Spleen (tissue), 11 donors: ENCODE measurements around the gene CENPH. TPM values are rescaled to one million over a fixed set of nuclear protein-coding genes. Genes with fewer than 3 reads are reported as not detected.

ENCODE experiments used
- DNase-seq: peaks from one replicate; pipeline ENCODE4 v3.0.0-alpha.2; 2020
- H3K27ac ChIP-seq, 8 donors: fragments of 200-600 bp; sonication (generic) in 7 of 8; 1 replicate in 4 of 8; 2 replicates in 4 of 8; pipeline versions ENCODE4 v1.5.0 to v1.8.0; 2016 to 2021; ENCODE audit warnings: inconsistent platforms in 4 of 8, mild to moderate bottlenecking in 4 of 8, moderate library complexity in 1 of 8
- H3K27me3 ChIP-seq, 7 donors: fragments of 200-600 bp; sonication (generic) in 6 of 7; replicated peaks in 1 of 7; 1 replicate in 4 of 7; 2 replicates in 3 of 7; pipeline versions ENCODE4 v1.5.0 to v1.8.0; 2016 to 2021; ENCODE audit warnings: inconsistent platforms in 3 of 7, mild to moderate bottlenecking in 1 of 7
- H3K36me3 ChIP-seq, 6 donors: fragments of 200-600 bp; sonication (generic) in 5 of 6; 1 replicate in 4 of 6; 2 replicates in 2 of 6; pipeline versions ENCODE4 v1.5.0 to v1.8.0; 2016 to 2021; ENCODE audit warnings: inconsistent platforms in 2 of 6
- H3K4me1 ChIP-seq, 6 donors: fragments of 200-600 bp; sonication (generic) in 5 of 6; 1 replicate in 3 of 6; 2 replicates in 3 of 6; pipeline versions ENCODE4 v1.5.0 to v1.8.0; 2016 to 2021; ENCODE audit warnings: inconsistent platforms in 3 of 6
- H3K4me3 ChIP-seq, 8 donors: fragments of 200-600 bp; sonication (generic) in 7 of 8; 1 replicate in 4 of 8; 2 replicates in 4 of 8; pipeline versions ENCODE4 v1.5.0 to v1.8.0; 2016 to 2021; ENCODE audit warnings: inconsistent platforms in 4 of 8, mild to moderate bottlenecking in 4 of 8, moderate library complexity in 2 of 8
- H3K9me3 ChIP-seq, 8 donors: fragments of 200-600 bp; sonication (generic) in 7 of 8; 1 replicate in 4 of 8; 2 replicates in 4 of 8; pipeline versions ENCODE4 v1.5.0 to v1.8.0; 2016 to 2021; ENCODE audit warnings: inconsistent platforms in 4 of 8
- POLR2A ChIP-seq, 3 donors: fragments of 450-650 bp; IDR thresholded peaks; one replicate each; pipeline ENCODE4 v1.5.1; 2017; ENCODE audit warnings: antibody characterized with exemption in 3 of 3, mild to moderate bottlenecking in 1 of 3
- POLR2AphosphoS5 ChIP-seq, 3 donors: sonication (generic); formaldehyde crosslinking; IDR thresholded peaks; one replicate each; pipeline ENCODE4 v1.5.1; 2017; ENCODE audit warnings: antibody characterized with exemption in 3 of 3
- WGBS, 5 donors: extraction: QIAGEN DNeasy Blood & Tissue Kit in 3 of 5; methylation state at CpG; one replicate each; pipeline versions ENCODE4 v1.1.5 to v1.1.7; 2013 to 2018; 5-methylcytosine and 5-hydroxymethylcytosine counted together
- intact Hi-C: fragments of 100-400 bp; cut with DNase I; formaldehyde crosslinking; loops from one replicate; pipeline ENCODE4 v1.15.0; 2023; ENCODE audit warnings: low total_unique reads
- polyA plus RNA-seq, 3 donors: library from polyadenylated mRNA; stranded (reverse); fragments of 200-250 nt; gene quantifications; one replicate each; pipeline ENCODE4 v1.2.1, GENCODE V29; 2013
- total RNA-seq, 7 donors: library from RNA; depleted of rRNA in 3 of 7; stranded (reverse); fragments of >200 nt in 3 of 7; fragmentation: NEBNext Ultra II Directional in 4 of 7; extraction: Animal tissue kit (Norgen Biotek cat#: 25700) in 4 of 7; gene quantifications; one replicate each; pipeline versions ENCODE4 v1.1.0 to v1.2.1, GENCODE V29; 2016 to 2021
- TF ChIP-seq, protein P1 (sequence below), 11 experiments: fragments of 200-600 bp in 7 of 11; fragments of 450-650 bp in 4 of 11; sonication (generic) in 4 of 11; IDR thresholded peaks in 8 of 11; conservative IDR thresholded peaks in 3 of 11; 1 replicate in 7 of 11; 2 replicates in 4 of 11; pipeline versions ENCODE4 v1.4.0 to v1.8.0; 2016 to 2021; ENCODE audit warnings: antibody characterized with exemption in 11 of 11, inconsistent platforms in 4 of 11, mild to moderate bottlenecking in 1 of 11
- donor health status: healthy with polysubstance abuse.
- donor health status: DM: no; HTN: no; CAD: no; lungs with moderate emphysema.
- donor health status: DM: no; HTN: no; CAD: no.
- donor health status: Bipolar disorder and iron deficiency.
- donor health status: healthy.
- donor health status: DM: no; HTN: no; CAD: no.
- donor health status: DM: yes; HTN: yes; CAD: no.

CENPH gene
- total and polyA plus RNA-seq, 10 donors: 4.7 to 15.6 (median 8.1) TPM

DNA sequence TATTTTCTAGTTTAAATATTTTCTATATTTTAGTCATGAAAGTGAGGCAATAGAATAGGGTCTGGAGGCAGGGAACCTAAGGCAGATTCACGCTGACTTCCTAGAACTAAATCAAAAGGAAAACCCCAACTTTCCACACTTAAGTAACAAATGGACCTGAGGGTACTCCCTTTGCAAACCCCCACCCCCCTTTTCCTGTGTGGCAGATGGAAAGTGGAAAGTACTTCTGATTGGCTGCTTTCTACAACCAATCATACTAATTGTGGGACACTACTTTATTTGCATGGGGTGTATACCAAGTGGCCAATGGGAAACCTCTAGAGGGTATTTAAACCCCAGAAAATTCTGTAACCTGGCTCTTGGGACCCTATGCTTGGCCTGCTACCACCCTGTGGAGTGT is 4.8 kb upstream of the CENPH start:
- peaks cover 0 to 5% (median 0%) of the 10 kb centered on the region in 8 donors for H3K9me3 ChIP-seq
- TF ChIP-seq POLR2AphosphoS5 (IDR thresholded peaks at IDR 0.05) (no peak), POLR2A (IDR thresholded peaks at IDR 0.05) (no peak)
- TF ChIP-seq, protein P1, sequence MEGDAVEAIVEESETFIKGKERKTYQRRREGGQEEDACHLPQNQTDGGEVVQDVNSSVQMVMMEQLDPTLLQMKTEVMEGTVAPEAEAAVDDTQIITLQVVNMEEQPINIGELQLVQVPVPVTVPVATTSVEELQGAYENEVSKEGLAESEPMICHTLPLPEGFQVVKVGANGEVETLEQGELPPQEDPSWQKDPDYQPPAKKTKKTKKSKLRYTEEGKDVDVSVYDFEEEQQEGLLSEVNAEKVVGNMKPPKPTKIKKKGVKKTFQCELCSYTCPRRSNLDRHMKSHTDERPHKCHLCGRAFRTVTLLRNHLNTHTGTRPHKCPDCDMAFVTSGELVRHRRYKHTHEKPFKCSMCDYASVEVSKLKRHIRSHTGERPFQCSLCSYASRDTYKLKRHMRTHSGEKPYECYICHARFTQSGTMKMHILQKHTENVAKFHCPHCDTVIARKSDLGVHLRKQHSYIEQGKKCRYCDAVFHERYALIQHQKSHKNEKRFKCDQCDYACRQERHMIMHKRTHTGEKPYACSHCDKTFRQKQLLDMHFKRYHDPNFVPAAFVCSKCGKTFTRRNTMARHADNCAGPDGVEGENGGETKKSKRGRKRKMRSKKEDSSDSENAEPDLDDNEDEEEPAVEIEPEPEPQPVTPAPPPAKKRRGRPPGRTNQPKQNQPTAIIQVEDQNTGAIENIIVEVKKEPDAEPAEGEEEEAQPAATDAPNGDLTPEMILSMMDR (IDR thresholded peaks at IDR 0.05 in 8 of 11, conservative IDR thresholded peaks at IDR 0.05 in 3 of 11): no peak
- intact Hi-C loops: no loop called here
- no peak overlapping the region for H3K4me3 ChIP-seq
- peaks cover 0 to 10% (median 9%) of the 10 kb centered on the region in 6 donors for H3K4me1 ChIP-seq
- H3K27me3 ChIP-seq: no peaks in the 10 kb centered on the region
- no peaks in the 10 kb centered on the region for H3K36me3 ChIP-seq
- no peak for DNase-seq
- 80 to 94% (median 90%) methylated on average over 1 of the region's 1 CpG for WGBS, 5 donors
- no peak overlapping the region for H3K27ac ChIP-seq

DNA sequence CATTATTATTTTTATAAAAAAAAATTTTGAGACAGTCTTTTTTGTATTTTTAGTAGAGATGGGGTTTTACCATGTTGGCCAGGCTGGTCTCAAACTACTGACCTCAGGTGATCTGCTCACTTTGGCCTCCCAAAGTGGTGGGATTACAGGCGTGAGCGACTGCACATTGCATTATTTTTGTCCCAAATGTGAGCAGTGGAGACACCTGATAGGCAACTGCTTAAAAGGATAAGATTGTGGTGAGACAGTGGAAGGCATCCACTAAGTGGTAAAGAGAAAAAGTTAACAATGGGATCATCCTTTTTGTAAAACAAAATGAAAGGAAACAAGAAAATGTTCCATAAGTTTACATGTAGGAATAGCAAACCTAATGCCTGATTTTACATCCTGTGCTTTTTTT is 2.0 kb upstream of the CENPH start:
- no peak for DNase-seq
- 89 to 100% (median 95%) methylated on average over 2 of the region's 2 CpGs for WGBS, 5 donors
- no peaks in the 10 kb centered on the region for H3K9me3 ChIP-seq
- H3K4me1 ChIP-seq: peaks cover 7 to 23% (median 17%) of the 10 kb centered on the region in 6 donors
- H3K27me3 ChIP-seq: no peaks in the 10 kb centered on the region
- no peak overlapping the region for H3K27ac ChIP-seq
- H3K36me3 ChIP-seq: no peaks in the 10 kb centered on the region
- TF ChIP-seq, protein P1 (IDR thresholded peaks at IDR 0.05 in 8 of 11, conservative IDR thresholded peaks at IDR 0.05 in 3 of 11): no peak
- TF ChIP-seq POLR2AphosphoS5 (IDR thresholded peaks at IDR 0.05): no peak
- TF ChIP-seq POLR2A (IDR thresholded peaks at IDR 0.05): no peak
- intact Hi-C loops: no loop called here
- H3K4me3 ChIP-seq: no peak overlapping the region

DNA sequence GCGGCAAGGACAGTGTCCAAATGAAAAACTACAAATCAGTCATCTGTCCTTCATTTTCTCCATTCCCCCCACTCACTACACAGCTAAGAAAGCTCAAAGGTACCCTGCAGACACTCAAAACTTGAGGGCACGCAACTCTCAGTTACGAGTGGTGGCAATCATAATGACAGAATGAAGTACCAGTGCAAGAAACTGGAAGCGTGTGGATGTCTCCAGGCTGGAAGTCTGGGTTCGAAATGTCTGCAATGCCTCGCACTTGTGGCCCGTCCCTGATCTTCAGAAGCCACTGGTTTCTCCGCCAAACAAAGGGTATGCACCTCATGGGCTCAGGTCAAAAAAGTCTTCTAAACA is 597 bp upstream of the CENPH start:
- 16 to 29% (median 24%) methylated on average over 8 of the region's 8 CpGs for WGBS, 5 donors
- Histone ChIP-seq H3K27me3 (no peaks in the 10 kb centered on the region), H3K9me3 (no peaks in the 10 kb centered on the region), H3K4me1 (peaks cover 7 to 23% (median 17%) of the 10 kb centered on the region in 6 donors), H3K4me3 (peak overlapping the region; percentile 71 to 99 (median 84)), H3K36me3 (peaks cover 0 to 6% (median 0%) of the 10 kb centered on the region in 6 donors), H3K27ac (peak overlapping the region in 7 of 8 donors; percentile 26 to 85 (median 78))
- DNase-seq: no peak
- intact Hi-C loops: no loop called here
- TF ChIP-seq POLR2AphosphoS5 (IDR thresholded peaks at IDR 0.05) (no peak), POLR2A (IDR thresholded peaks at IDR 0.05) (no peak)
- TF ChIP-seq, protein P1 (IDR thresholded peaks at IDR 0.05 in 8 of 11, conservative IDR thresholded peaks at IDR 0.05 in 3 of 11): no peak

DNA sequence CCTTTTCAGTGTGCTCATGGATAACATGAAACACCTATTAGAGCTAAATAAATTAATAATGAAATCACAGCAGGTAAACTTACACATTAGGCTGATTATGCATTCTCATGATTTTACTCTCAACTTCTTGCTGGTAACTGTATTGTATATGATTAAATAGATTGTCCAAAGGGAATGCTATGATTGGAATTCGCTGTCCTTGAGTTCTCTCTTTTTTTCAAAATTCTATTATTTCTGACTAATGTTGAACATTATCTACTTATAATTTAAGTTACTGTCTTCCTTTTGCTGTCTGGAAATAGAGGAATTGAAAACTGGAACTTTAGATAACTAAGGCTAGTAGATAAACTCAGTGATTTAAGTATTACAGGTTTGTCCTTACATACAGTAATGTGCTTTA is 13.1 kb downstream of the CENPH start:
- H3K9me3 ChIP-seq: no peaks in the 10 kb centered on the region
- no peaks in the 10 kb centered on the region for H3K4me1 ChIP-seq
- peaks cover 0 to 11% (median 0%) of the 10 kb centered on the region in 6 donors for H3K36me3 ChIP-seq
- no peak overlapping the region for H3K27ac ChIP-seq
- 93 to 100% (median 98%) methylated on average over 1 of the region's 1 CpG for WGBS, 5 donors
- no peak overlapping the region for H3K4me3 ChIP-seq
- intact Hi-C loops: no loop called here
- H3K27me3 ChIP-seq: no peaks in the 10 kb centered on the region
- DNase-seq: no peak
- TF ChIP-seq POLR2AphosphoS5 (IDR thresholded peaks at IDR 0.05): no peak
- TF ChIP-seq POLR2A (IDR thresholded peaks at IDR 0.05): no peak
